Raji (cell line): Measurements from ENCODE around the gene TEX51.

Experiments used
- POLR2A ChIP-seq: IDR thresholded peaks from 2 replicates; pipeline ENCODE4 v1.6.1; 2011; ENCODE audit warnings: low read depth, low read length, control low read depth; ENCODE audit not compliant: insufficient read depth

Gene TEX51

GRCh38 chr2:126898636-126899035 is at the start of gene TEX51:
Gene TEX51, plus strand, starts transcription at chr2:126898890. Its CDS starts 29 bp downstream, at chr2:126898919.
- no peak for TF ChIP-seq POLR2A

GRCh38 chr2:126849054-126849453 is 49.6 kb upstream of the TEX51 start:
- TF ChIP-seq POLR2A = no peak

DNA sequence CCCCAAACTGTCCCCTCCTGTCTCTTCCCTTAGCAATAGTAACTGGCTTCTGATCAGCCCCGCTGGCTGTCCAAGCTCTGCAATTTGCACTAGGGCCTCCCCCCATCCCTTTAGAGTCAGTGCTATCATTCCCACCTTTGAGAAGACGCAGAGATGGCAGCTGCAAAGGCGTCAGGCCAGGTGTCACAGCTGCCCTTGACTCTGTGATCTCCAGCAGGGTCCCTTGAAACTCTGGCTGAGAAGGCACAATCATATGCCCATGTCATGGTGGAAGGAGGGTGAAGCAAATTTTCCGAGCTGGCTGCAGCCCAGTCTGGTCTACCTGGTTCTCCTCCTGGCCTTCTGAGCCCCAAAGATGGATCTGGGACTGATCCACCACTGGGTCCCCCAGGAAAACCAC is 49.2 kb upstream of the TEX51 start:
- TF ChIP-seq POLR2A = no peak

DNA sequence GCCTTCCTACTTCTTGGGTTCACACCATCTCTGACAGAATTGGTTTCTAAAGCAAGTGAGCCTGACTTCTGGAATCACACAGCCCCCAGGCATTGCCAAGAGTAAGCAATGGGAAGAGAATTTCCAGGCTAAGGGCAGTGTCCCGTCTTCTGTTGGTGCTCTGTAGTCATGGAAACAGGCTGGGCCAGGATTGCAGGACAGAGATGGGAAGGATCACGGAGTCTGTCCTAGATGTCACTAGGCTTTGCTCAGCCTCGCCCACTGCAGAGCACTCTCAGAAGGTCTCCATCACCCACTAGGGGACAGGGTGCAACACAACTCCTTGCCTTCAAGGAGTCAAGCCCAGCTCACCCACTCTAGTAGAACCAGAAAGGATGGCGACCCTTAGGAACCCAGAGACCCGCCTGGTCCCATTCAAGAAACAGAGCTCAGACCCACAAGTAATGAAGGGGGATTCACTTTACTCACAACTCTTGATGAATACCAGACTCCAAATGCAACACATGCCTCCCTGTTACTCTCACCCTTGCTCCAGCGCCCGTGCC is 48.6 kb upstream of the TEX51 start:
- no peak for TF ChIP-seq POLR2A

GRCh38 chr2:126850940-126851339 is 47.8 kb upstream of the TEX51 start:
- no peak for TF ChIP-seq POLR2A

DNA sequence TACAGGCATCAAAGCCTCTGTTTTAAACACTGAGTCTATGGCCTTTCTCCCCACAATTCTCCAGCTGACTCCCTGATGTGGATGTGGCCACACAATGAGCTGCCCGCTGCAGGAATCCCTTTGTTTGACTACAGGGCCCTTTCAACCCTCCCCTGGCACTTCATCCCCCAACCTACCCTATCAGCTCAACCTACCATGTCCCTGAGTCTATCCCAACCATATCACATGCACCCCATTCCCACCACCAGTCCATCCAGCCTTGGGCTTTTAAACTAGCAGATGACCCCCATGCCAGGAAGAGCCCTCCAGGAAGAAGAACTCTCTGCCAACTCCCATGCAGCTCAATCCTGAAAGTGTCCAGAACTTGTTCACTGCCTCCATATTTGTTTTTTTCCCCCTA is 46.9 kb upstream of the TEX51 start:
- TF ChIP-seq POLR2A = no peak

DNA sequence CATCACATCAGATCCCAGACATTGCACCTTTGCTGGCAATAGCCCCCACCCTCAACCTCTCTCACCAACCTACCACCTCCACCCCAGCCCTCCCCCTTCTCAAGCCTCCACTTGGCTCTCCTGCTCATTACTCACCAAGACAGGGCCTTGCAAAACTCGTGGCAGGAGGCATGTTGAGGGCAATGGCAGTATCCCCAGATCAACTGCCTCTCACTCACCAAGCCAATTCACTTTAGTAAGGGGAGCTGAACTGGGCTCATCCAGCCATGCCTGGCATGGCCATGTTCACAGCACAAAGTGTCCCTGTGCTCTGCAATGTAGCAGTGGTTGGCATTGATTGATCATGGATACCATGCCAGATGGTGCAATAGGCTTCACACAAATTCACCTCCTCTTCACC is 46.3 kb upstream of the TEX51 start:
- TF ChIP-seq POLR2A = no peak

GRCh38 chr2:126855606-126856005 is 43.1 kb upstream of the TEX51 start:
- TF ChIP-seq POLR2A = no peak

GRCh38 chr2:126856403-126856802 is 42.3 kb upstream of the TEX51 start:
- TF ChIP-seq POLR2A = no peak

GRCh38 chr2:126857502-126857901 is 41.2 kb upstream of the TEX51 start:
- TF ChIP-seq POLR2A = no peak

- no peak for TF ChIP-seq POLR2A
Observed at GRCh38 chr2:126858013-126858412, 40.7 kb upstream of the TEX51 start.

- TF ChIP-seq POLR2A = no peak
Observed at GRCh38 chr2:126858436-126858835, 40.3 kb upstream of the TEX51 start.

DNA sequence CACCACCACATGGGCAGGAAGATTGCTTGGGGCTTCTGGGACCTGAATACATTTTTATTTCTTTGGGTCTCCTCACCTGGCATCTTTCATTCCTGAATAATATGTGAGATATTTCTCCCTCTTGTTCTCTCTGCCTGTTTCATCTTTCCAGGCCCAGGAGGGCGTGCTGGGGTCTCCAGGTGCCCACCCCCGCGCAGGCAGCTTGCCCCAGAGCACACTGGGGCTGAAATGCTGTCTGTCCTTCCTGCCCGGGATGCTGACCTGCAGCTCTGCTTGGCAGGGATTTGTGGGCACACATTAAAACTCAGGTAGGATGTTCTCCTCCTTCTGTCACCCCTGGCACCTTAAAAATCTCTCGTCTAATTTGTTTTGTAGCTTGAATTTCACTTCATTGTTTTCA is 39.7 kb upstream of the TEX51 start:
- TF ChIP-seq POLR2A = no peak

DNA sequence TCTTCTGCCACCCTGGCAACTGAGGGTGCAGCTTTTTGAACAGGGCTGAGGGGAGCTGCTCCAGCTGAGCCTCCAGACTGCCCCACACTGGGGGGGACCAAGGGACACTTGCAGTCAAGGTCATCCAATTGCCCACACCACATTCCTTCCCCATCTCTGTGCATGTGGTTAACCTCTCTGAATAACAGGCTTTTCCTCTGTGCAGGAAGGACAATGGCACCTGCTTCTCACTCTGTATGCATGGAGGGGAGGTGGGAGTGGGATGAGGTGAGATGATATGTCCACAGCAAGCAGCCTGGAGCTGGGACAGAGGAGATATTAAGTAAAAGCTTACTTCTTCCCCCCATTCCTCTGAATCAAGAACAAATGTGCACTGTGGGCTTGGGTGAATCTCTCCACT is 39.1 kb upstream of the TEX51 start:
- TF ChIP-seq POLR2A = no peak

DNA sequence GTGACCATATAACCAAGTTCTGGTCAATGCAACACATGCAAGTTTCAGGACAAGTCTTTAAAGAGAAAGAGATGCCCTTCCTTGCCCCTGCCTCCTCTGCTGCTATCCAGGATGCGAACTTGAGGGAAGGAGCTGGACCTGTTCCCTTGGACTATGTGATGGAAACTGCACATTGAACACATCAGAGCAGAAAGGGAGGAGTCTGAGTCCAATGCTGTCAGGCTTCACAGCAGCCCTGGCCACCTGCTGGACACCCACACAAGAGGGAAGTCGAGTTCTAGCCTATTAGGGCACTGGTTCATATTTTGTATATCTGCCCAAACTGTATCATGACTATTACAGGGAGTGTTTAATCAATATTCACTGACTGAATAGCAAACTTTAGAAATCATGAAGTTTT is 38.3 kb upstream of the TEX51 start:
- no peak for TF ChIP-seq POLR2A

GRCh38 chr2:126862730-126863129 is 36.0 kb upstream of the TEX51 start:
- TF ChIP-seq POLR2A = no peak

DNA sequence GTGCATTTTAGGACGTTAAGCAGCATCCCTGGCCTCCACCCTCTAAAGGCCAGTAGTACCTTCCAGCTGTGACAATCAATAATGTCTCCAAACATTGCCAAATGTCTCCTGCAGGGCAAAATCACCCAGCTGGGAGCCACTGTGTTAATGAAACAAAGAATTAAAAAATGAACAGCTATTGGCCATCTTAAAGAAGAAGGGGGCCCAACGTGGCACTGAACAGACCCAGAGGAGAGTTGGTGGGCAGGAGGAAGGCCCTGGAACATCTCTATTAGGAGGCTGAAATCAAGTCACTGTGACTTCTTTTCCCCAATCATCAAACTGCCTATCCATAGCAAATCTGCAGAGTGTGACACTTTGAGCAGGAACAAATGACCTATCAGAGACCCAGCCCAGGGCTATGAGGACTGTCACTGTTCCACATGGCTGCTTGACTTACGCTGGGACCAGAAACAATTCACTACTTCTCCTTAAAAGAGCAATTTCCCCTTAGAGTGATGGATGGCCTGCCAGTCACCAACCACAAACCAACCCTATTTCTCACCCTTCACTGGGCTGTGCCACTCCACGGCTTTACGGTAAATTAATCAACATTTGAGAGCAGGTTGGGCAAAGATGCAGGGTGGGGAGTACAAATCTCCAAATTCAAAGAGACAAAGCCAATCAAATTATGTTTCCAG is 35.2 kb upstream of the TEX51 start:
- TF ChIP-seq POLR2A = no peak
